ENCODE measurements around the gene CALML6.

Gene CALML6

DNA sequence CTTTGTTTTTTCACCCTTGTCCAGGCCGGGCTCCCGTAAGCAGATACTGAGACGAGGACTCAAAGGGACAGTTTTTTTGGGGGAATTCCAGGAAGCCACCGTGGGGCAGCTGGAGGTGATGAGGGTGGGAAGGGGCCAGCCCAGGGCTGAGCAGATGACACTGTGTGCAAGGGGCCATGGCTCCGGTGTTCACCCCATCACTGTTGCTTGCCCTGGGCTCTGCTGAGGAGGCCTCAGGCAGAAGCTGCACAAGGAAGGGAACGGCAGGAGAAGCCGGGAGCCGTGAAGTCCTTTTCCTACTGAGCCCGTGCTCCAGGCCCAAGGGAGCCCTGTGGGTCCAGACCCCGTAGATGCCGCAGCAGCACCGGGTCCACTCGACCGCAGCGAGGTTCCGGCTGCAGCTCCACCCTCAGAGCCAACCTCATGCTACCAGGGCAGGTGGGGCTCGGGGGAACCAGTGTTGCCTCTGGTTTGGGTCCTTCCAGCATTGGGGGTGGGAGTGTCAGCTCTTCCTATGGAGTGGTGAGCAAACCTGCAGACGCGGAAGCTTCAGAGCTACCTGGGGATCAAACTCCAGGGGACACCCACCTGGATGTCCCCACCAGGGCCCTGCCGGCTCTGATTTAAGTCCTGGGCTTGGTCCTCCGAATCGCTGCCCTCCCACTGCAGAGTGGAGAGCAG lies 4.3 kb upstream of the CALML6 start:
- no peak for DNase-seq (ENCODE audit: low read depth in 2 of 2, low spot score in 1 of 2)

DNA sequence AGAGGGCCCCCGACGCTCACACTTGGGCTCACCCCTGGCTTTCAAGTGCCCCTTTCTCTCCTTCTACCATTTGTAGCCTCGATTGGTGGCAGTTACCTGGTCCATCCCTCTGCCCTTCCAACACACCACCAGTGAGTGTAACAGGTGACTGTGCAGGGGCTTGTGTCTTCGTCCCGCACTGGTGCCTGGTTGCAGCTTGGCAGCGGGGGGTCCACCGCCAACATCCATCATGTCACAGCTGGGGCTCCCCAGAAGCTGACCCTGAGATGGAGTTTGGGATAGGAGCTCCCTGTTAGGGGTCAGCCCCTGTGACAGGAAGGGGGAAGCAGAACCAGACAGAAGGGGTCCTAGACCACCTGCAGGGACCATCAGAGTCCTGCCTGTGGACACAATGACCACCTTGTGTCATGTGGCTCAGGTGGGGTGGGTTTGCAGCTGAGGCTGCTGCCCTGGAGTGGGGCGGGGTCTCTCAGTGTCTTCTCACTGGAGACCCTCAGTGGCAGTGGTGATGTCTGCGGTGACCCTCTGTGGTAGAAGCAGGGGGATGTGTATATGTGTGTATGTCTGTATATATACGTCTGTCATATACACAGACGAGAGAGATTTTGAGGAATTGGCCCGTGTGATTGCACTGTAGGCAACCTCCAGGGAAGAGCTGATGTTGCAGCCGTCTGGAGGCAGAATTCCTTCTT lies 3.6 kb upstream of the CALML6 start:
- no peak for DNase-seq (ENCODE audit: low read depth in 2 of 2, low spot score in 1 of 2)

DNA sequence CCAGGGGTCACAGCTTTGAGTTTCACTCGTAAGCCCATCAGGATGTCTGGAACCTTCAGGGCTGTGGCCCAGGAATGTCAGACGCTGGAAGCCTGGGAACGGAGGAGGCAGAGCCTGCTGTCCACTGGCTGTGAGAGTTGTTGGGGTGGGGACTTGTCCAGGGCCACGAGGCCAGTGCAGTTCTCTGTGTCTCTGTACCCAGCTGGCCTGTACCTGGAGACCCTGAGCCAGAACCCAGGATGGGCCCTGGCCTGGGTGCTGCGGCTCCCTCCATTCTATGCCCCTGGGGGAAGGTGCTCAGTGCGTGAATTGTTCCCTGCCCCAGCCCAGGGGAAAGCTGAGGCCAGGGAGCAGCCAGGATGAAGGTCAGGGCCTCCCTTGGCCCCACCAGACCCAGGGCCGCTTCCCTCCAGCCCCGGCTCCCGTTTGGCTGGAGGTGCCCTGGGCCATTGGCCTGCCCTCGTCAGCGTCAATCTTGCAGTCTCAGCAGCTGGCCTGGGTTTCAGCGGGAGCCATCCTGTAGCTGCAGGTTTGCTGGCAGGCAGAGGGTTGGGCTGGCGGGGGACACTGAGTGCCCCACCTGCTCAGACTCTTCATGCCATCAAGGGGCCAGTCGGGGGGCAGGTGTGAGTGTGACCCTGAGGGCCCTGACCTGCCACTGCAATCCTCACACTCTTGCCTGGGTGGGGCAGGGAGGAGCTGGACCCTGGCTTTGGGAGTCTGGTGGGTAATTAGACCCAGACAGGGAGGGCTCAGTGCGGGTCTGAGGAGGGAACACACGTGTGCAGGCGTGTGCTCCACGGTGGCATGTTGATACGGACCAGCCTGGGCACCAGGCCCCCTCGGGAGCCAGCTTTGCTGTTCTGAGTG lies 724 bp upstream of the CALML6 start:
- DNase-seq (ENCODE audit: low read depth in 2 of 2, low spot score in 1 of 2) = no peak

DNA sequence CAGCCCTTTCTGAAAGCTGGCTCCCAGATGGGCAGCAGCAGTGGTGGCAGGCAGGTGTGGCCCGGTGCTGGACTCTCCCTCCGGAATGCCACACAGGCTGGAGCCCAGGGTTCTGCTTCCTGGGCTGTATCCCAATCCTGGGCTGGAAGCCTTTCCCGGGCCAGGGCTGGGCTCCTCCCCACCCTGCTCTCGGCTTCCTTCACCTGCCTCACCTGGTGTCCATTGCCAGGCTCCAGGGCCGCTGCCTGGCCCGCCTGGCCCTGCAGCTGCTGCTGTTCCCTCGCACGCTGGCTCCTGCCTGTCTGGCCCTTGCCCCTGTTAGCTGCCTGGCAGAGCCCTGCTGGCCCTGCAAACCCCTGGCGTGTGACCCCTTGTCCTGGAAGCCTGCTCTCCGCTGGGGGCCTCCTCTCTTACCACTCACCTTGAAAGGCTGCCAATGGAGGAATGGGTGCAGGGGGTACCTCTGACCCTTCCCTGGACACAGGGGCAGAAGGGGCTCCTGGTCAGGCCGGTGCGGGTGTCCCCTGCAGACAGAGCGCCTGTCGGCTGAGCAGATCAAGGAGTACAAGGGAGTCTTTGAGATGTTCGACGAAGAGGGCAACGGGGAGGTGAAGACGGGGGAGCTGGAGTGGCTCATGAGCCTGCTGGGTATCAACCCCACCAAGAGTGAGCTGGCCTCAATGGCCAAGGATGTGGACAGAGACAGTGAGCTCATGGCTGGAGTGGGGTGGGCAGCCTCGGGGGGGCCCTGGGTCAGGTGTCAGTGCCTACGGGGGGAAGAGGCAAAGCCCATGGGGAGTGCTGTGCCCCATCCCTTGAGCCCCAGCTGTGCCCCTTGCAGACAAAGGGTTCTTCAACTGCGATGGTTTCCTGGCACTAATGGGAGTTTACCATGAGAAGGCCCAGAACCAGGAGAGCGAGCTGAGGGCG lies 1.1 kb downstream of the CALML6 start:
- no peak for DNase-seq (ENCODE audit: low read depth in 2 of 2, low spot score in 1 of 2)

GRCh38 chr1:1916851-1917251 lies 1.8 kb downstream of the CALML6 start:
- no peak for DNase-seq (ENCODE audit: low read depth in 2 of 2, low spot score in 1 of 2)

DNA sequence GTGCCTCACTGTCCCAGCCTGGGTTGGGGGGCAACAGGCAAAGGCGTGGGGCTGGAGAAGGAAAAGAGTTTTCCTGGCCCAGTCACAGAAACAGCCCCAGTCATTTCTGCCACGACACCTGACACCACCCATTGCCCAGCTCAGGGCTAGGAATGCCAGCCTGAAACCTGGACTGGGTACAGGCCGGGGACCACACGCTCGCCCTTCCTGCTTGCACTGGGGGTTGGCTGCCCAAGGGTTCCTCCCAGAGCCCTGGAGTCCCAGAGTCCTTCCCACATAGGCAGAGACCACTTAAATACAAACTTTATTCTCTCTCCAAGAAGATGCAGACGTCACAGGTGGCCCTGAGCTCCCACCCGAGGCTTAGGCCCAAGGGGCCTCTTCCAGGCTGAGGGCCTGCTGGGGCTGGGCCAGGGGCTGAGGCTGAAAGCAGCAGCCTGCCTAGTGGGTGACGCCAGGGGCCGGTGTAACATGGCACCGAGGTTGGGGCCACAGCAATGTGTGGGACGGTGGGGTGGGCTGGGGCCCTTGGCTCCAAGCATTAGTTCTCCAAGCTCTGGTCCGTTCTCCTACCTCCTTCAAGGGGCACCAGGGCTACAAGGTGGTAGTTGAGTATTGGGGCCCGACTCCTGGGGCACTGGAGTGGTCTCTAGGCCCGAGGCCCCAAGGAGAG lies 2.4 kb downstream of the CALML6 start:
- no peak for DNase-seq (ENCODE audit: low read depth in 2 of 2, low spot score in 1 of 2)

GRCh38 chr1:1917995-1918900 lies 3.2 kb downstream of the CALML6 start:
- DNase-seq (ENCODE audit: low read depth in 2 of 2, low spot score in 1 of 2) = no peak

DNA sequence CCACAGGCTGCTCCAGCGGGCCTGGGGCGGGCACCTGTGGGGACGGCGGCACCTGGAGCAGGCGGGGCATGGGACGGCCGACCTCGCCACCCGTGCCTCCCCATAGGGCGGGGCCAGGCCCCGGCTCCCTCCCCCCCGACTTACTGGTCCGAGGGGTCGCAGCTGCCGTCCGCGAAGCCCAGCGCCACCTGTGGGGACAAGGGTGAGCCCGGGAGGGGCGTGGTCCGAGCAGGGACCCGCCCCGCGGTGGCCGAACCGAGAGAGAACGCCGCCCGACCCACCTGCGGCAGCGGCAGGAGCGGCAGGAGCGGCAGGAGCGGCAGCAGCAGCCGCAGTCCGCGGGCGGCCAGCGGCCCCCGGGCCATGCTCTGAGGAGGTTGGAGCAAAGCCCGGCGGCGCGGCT lies 3.8 kb downstream of the CALML6 start, which contains the start of gene TMEM52:
Gene TMEM52, minus strand, starts transcription at position 379 of the 403 bp plus-strand sequence. Its CDS starts 14 bp downstream, at position 365.
- DNase-seq (ENCODE audit: low read depth in 2 of 2, low spot score in 1 of 2) = no peak

DNA sequence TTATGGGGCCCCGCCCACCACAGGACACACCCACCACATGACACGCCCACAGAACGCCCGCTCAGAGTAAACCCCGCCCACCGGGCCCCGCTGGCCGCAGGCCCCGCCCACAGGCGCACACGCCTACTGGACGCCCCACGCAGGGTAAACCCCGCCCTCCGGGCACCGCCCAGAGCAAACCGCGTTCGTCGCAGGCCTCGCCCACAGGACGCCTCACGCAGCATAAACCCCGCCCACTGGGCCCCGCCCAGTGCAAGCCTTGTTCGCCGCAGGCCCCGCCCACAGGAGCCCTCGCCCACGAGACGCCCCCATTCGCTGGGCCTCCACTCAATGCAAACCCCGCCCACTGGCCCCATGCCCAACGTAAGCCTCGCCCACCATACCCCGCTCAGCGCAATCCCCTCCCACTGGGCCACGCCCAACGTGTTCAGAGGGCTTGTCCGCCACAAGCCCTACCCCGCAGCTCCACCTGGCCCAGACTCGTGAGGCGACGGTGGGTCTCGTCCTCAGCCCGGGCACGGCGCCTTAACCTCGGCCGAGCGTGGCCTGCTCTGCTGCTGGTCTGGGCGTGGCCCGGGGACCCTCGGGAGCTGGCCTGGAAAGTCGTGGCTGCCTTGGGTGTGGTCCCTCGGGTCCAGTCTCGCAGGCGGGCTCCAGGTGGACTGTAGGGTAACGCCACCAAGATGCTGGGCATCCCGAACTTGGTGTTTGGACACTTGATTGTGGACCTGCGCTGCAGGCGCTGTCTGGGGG lies 4.4 kb downstream of the CALML6 start:
- DNase-seq (ENCODE audit: low read depth in 2 of 2, low spot score in 1 of 2) = peak; percentile 96 to 99

DNA sequence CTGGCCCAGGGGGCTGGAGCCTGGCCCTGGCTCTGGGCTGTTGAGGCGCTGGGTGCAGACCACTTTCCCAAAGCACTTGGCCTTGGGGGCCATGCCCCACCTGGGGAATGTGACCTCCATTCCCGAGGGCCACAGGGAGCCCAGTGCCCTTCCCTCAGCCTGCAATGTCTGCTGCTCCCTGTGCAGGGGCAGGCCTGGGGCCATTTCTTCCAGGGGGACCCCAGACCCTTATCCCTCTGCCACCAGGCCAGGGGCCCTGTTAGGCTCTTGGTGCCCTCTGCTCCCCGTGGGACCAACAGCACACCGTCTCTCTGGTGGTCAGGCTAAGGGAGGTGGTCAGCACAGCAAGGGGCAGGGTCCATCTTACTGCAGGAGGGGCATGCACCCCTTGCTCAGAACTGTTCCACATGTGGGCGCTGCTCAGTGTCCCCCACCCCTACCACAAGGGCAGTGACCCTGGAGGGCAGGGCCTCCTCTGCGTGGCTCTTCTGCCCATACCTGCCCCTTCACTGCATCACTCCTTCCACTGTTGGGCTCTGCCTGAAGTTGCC lies 5.1 kb downstream of the CALML6 start:
- DNase-seq (ENCODE audit: low read depth in 2 of 2, low spot score in 1 of 2) = no peak

GRCh38 chr1:1920608-1921458 lies 5.8 kb downstream of the CALML6 start:
- DNase-seq (ENCODE audit: low read depth in 2 of 2, low spot score in 1 of 2) = no peak

DNA sequence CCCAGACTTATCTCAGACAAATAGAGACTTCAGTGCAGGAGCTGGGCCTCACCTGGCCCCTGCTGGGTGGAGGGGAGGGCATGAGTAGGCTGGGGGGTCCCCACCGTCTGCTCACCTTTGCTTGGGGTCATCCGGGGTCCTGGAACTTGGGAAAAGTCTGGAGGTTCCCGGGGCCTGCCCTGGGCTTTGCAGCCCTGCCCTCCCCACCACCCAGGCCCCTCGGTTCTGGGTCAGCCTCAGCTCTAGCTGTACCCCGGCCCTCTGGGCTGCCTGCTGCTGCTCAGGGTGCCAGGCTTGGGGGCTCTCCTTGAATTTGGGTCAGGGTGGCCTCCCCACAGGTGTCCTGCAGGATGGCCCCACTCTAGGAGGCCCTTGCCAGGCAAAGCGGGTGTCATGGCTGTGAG lies 6.4 kb downstream of the CALML6 start:
- DNase-seq (ENCODE audit: low read depth in 2 of 2, low spot score in 1 of 2) = no peak

GRCh38 chr1:1921901-1922701 lies 7.0 kb downstream of the CALML6 start:
- DNase-seq (ENCODE audit: low read depth in 2 of 2, low spot score in 1 of 2) = no peak

DNA sequence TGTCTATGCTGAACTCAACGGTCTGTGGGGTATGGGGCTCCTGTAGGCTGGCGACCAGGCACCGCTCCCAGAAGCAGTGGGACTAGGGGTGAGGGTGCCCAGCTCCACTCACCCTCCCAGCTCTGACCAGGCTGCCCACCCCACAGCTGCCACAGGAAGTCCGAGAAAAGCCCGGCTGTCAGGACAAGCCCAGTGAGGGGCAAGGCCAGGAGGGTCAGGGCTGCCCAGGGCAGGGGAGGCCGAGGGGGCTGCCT lies 7.6 kb downstream of the CALML6 start:
- no peak for DNase-seq (ENCODE audit: low read depth in 2 of 2, low spot score in 1 of 2)

DNA sequence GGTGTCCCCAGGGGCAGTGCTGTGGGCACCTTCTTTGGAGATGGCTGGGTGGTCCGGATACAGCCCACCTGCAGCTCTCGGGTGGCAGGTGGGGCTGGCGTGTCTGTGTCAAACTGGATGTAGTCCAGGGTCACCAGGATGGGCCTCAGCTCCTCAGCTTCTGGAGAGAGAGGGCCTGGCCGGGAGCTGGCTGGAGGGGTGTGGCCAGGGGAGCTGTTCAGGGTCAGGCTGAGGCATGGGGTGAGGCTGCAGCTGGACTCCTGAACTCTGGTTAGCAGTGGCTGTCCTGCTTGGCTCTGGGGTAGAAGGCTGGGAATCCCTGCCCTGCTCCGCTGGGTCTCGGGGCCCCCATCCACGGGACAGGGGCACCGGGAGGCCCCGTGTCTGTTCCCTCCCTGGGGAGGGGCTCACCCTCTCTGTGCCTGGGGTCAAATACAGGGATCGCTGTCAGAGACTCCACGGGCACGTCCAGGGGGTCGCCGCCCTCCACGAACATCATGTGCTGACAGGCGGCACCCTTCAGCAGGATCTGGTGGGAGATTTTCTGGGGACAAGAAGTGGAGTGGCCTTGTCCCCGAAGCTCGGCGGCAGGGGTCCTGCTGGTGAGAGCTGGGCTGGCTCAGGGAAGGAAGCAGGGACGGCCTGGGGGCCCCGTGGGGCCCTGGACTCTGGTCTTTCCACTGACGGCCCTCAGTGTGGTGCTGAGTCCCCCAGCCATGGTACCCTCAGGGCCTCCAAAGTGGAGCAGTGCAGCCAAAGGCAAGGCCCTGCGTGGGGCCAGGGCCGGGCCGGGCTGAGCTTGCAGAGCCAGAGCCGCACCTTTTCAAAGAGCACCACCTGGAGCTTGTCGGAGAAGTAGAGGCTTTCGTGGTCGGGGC lies 8.1 kb downstream of the CALML6 start:
- DNase-seq (ENCODE audit: low read depth in 2 of 2, low spot score in 1 of 2) = no peak

DNA sequence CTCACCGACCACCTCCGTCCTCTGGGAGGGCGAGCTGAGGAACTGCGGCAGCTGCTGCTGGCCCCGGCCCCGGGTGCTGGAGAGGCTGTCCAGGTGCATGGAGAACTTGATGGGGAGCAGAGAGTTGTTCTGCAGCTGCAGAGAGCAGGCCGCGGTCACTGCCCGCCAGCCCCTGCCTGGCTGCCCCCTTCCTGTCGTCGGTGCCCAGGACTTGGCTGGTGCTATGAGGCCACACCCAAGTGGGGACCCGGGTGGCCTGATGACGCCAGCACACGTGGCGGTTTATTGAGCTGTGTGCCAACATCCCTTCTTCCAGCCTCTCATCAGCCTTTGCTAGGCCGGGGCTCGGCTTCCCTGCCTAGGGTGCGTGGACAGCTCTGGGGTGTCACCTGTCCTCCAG lies 9.3 kb downstream of the CALML6 start:
- DNase-seq (ENCODE audit: low read depth in 2 of 2, low spot score in 1 of 2) = no peak
